Mucosa of stomach (tissue), 1 donor: ENCODE measurements around the gene HNF1B.

Source experiments
- H3K27me3 ChIP-seq: one replicate; pipeline ENCODE4 v1.7.0; 2013; ENCODE audit warnings: mild to moderate bottlenecking, low read length; ENCODE audit not compliant: control insufficient read depth, insufficient read depth
- H3K36me3 ChIP-seq: one replicate; pipeline ENCODE4 v1.7.0; 2013; ENCODE audit warnings: low read length; ENCODE audit not compliant: control insufficient read depth, insufficient read depth
- H3K4me1 ChIP-seq: one replicate; pipeline ENCODE4 v1.7.0; 2013; ENCODE audit warnings: mild to moderate bottlenecking, low read length; ENCODE audit not compliant: control insufficient read depth, insufficient read depth
- H3K4me3 ChIP-seq: one replicate; pipeline ENCODE4 v1.7.0; 2013; ENCODE audit warnings: low read length
- H3K9ac ChIP-seq: one replicate; pipeline ENCODE4 v1.7.0; 2013; ENCODE audit warnings: mild to moderate bottlenecking, low read length, moderate library complexity
- H3K9me3 ChIP-seq: one replicate; pipeline ENCODE4 v1.7.0; 2013; ENCODE audit warnings: mild to moderate bottlenecking, low read length, moderate library complexity; ENCODE audit not compliant: control insufficient read depth
- donor health status: Pancreatic carcinoma.

The HNF1B gene

GRCh38 chr17:37742116-37742761 is 2.6 kb downstream of the HNF1B start:
- no peaks in the 10 kb centered on the region for H3K36me3 ChIP-seq
- peaks cover 59% of the 10 kb centered on the region for H3K27me3 ChIP-seq
- no peaks in the 10 kb centered on the region for H3K9me3 ChIP-seq
- H3K4me3 ChIP-seq, result peak overlapping the region; percentile 58
- H3K9ac ChIP-seq, result peak overlapping the region; percentile 89
- H3K4me1 ChIP-seq, result peaks cover 24% of the 10 kb centered on the region

- Histone ChIP-seq H3K36me3 (no peaks in the 10 kb centered on the region), H3K4me3 (peak overlapping the region; percentile 58), H3K9me3 (no peaks in the 10 kb centered on the region), H3K27me3 (peaks cover 59% of the 10 kb centered on the region), H3K4me1 (peaks cover 24% of the 10 kb centered on the region), H3K9ac (peak overlapping the region; percentile 89)
Measured at GRCh38 chr17:37741341-37742115, 3.3 kb downstream of the HNF1B start.

- no peak overlapping the region for H3K4me3 ChIP-seq
- H3K9ac ChIP-seq, result no peak overlapping the region
- peaks cover 58% of the 10 kb centered on the region for H3K27me3 ChIP-seq
- H3K9me3 ChIP-seq, result no peaks in the 10 kb centered on the region
- peaks cover 24% of the 10 kb centered on the region for H3K4me1 ChIP-seq
- H3K36me3 ChIP-seq, result no peaks in the 10 kb centered on the region
Measured at GRCh38 chr17:37740915-37741314, 3.9 kb downstream of the HNF1B start.

- Histone ChIP-seq H3K27me3 (peaks cover 29% of the 10 kb centered on the region), H3K9ac (no peak overlapping the region), H3K36me3 (no peaks in the 10 kb centered on the region), H3K9me3 (no peaks in the 10 kb centered on the region), H3K4me3 (no peak overlapping the region), H3K4me1 (peaks cover 13% of the 10 kb centered on the region)
Measured at GRCh38 chr17:37737971-37738370, 6.9 kb downstream of the HNF1B start.

- Histone ChIP-seq H3K9ac (no peak overlapping the region), H3K4me3 (no peak overlapping the region), H3K27me3 (peaks cover 21% of the 10 kb centered on the region), H3K9me3 (no peaks in the 10 kb centered on the region), H3K36me3 (no peaks in the 10 kb centered on the region), H3K4me1 (peaks cover 13% of the 10 kb centered on the region)
Measured at GRCh38 chr17:37737081-37737480, 7.8 kb downstream of the HNF1B start.

GRCh38 chr17:37736428-37736827 is 8.4 kb downstream of the HNF1B start:
- Histone ChIP-seq H3K36me3 (no peaks in the 10 kb centered on the region), H3K4me3 (no peak overlapping the region), H3K27me3 (peaks cover 14% of the 10 kb centered on the region), H3K4me1 (peaks cover 8% of the 10 kb centered on the region), H3K9me3 (no peaks in the 10 kb centered on the region), H3K9ac (no peak overlapping the region)

- H3K4me3 ChIP-seq, result no peak overlapping the region
- H3K27me3 ChIP-seq, result peaks cover 8% of the 10 kb centered on the region
- H3K36me3 ChIP-seq, result no peaks in the 10 kb centered on the region
- H3K9ac ChIP-seq, result no peak overlapping the region
- H3K4me1 ChIP-seq, result peaks cover 10% of the 10 kb centered on the region
- H3K9me3 ChIP-seq, result no peaks in the 10 kb centered on the region
Measured at GRCh38 chr17:37735165-37735564, 9.7 kb downstream of the HNF1B start.

- Histone ChIP-seq H3K36me3 (no peaks in the 10 kb centered on the region), H3K4me3 (no peak overlapping the region), H3K9ac (no peak overlapping the region), H3K4me1 (peaks cover 14% of the 10 kb centered on the region), H3K27me3 (no peaks in the 10 kb centered on the region), H3K9me3 (no peaks in the 10 kb centered on the region)
Measured at GRCh38 chr17:37732316-37732715, 12.5 kb downstream of the HNF1B start.

GRCh38 chr17:37731056-37731455 is 13.8 kb downstream of the HNF1B start:
- no peaks in the 10 kb centered on the region for H3K27me3 ChIP-seq
- H3K9ac ChIP-seq, result no peak overlapping the region
- H3K9me3 ChIP-seq, result no peaks in the 10 kb centered on the region
- no peak overlapping the region for H3K4me3 ChIP-seq
- peaks cover 27% of the 10 kb centered on the region for H3K4me1 ChIP-seq
- H3K36me3 ChIP-seq, result no peaks in the 10 kb centered on the region

- no peaks in the 10 kb centered on the region for H3K9me3 ChIP-seq
- H3K9ac ChIP-seq, result no peak overlapping the region
- H3K4me3 ChIP-seq, result no peak overlapping the region
- no peaks in the 10 kb centered on the region for H3K27me3 ChIP-seq
- no peaks in the 10 kb centered on the region for H3K36me3 ChIP-seq
- peaks cover 38% of the 10 kb centered on the region for H3K4me1 ChIP-seq
Measured at GRCh38 chr17:37729905-37730304, 15.0 kb downstream of the HNF1B start.

GRCh38 chr17:37726891-37727675 is 17.8 kb downstream of the HNF1B start:
- Histone ChIP-seq H3K4me1 (peaks cover 38% of the 10 kb centered on the region), H3K9me3 (no peaks in the 10 kb centered on the region), H3K27me3 (no peaks in the 10 kb centered on the region), H3K9ac (no peak overlapping the region), H3K4me3 (no peak overlapping the region), H3K36me3 (no peaks in the 10 kb centered on the region)

GRCh38 chr17:37726248-37726647 is 18.6 kb downstream of the HNF1B start:
- Histone ChIP-seq H3K36me3 (no peaks in the 10 kb centered on the region), H3K27me3 (no peaks in the 10 kb centered on the region), H3K4me1 (peaks cover 38% of the 10 kb centered on the region), H3K4me3 (no peak overlapping the region), H3K9me3 (no peaks in the 10 kb centered on the region), H3K9ac (no peak overlapping the region)
